Upper lobe of left lung (tissue), 4 donors: ENCODE results near the gene MYO18B.

Source experiments
- EP300 ChIP-seq, 4 donors: sonication (generic); formaldehyde crosslinking; IDR thresholded peaks; one replicate each; pipeline ENCODE4 v1.5.1; 2017; ENCODE audit warnings: antibody characterized with exemption in 4 of 4, control low read depth in 2 of 4
- POLR2A ChIP-seq, 4 donors: fragments of 450-650 bp; IDR thresholded peaks; one replicate each; pipeline ENCODE4 v1.5.1; 2016 to 2017; ENCODE audit warnings: antibody characterized with exemption in 4 of 4, mild to moderate bottlenecking in 2 of 4
- POLR2AphosphoS5 ChIP-seq, 2 donors: sonication (generic); formaldehyde crosslinking; IDR thresholded peaks; one replicate each; pipeline ENCODE4 v1.5.1; 2017; ENCODE audit warnings: antibody characterized with exemption in 2 of 2
- TF ChIP-seq, protein P1 (sequence below), 6 experiments: fragments of 450-650 bp in 4 of 6; fragments of 200-600 bp in 2 of 6; sonication (generic) in 2 of 6; IDR thresholded peaks; one replicate each; pipeline ENCODE4 v1.5.1; 2016 to 2019; ENCODE audit warnings: antibody characterized with exemption in 6 of 6

DNA sequence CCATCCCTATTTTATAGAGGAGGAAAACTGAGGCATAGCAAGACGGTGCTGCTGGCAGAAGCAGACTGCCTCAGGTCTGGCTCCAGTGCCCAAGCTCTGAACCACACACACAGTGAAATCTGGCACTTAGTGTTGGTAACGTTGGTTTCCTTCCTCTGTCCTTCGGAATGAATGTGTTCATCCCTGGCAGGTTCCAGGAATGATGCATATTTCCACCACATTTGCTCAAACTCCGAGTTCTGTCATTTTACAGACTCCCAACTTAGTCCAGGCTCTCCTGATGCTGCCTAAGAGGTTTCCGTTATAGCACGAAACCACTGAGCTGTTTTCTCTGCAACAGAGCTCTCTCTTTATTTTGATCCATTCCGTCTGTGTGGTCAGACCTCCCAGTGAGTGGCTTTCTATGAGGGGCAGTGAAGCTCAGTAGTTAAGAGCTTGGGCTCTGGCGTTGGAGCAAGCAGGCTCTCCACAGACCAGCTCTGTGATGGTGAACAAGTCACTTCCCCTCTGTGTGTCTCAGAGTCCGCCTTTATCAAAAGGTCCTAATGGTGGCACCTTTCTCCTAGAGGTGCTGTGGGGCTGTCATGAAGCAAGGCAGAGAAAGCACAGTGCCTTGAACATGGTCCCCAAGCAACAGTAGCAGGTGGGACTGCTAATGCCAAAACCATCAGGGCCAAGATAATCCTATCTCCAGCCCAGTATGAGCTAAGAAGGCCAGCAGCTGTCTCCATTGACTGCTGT, 200.3 kb downstream of the MYO18B start:
- TF ChIP-seq, protein P1, sequence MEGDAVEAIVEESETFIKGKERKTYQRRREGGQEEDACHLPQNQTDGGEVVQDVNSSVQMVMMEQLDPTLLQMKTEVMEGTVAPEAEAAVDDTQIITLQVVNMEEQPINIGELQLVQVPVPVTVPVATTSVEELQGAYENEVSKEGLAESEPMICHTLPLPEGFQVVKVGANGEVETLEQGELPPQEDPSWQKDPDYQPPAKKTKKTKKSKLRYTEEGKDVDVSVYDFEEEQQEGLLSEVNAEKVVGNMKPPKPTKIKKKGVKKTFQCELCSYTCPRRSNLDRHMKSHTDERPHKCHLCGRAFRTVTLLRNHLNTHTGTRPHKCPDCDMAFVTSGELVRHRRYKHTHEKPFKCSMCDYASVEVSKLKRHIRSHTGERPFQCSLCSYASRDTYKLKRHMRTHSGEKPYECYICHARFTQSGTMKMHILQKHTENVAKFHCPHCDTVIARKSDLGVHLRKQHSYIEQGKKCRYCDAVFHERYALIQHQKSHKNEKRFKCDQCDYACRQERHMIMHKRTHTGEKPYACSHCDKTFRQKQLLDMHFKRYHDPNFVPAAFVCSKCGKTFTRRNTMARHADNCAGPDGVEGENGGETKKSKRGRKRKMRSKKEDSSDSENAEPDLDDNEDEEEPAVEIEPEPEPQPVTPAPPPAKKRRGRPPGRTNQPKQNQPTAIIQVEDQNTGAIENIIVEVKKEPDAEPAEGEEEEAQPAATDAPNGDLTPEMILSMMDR (IDR thresholded peaks at IDR 0.05), result no peak
- TF ChIP-seq POLR2A (IDR thresholded peaks at IDR 0.05) (no peak), EP300 (IDR thresholded peaks at IDR 0.05) (no peak), POLR2AphosphoS5 (IDR thresholded peaks at IDR 0.05) (no peak)
